GM21390 (cell line): Measurements from ENCODE around the gene FBLN5.
A peak's percentile ranks its signal among the peaks of the same experiment; 100 is the strongest.
"Not testable (repeated sequence)": the region's sequence is repeated elsewhere in the genome, so short reads cannot be mapped to it uniquely, and the experiment has no call there.

ENCODE experiments used
- ATAC-seq: cut with Tn5 transposase; IDR thresholded peaks from one replicate; pipeline ENCODE4 v1.9.1; 2021; ENCODE audit not compliant: unreplicated experiment

Gene FBLN5

GRCh38 chr14:91886961-91887360 is 60.5 kb downstream of the FBLN5 start:
- ATAC-seq = no peak

DNA sequence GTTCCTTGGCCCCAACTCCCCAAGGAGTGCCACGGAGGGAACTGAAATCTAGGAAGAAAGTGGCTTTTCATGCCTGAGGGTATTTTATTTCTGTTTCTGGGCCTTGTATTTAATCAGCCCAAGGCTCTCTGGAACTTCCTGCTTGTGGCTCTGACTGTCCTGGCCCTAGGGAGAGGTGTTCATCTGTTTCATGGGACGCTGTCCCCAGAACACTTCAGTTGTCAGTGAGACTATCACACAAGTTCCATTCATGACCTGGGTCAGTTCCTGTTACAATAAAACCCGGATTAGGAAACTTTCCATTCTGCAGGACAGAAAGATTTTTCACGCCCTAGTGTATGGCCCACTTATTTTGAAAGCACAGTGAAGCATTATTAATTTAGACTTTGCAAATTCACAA is 61.7 kb downstream of the FBLN5 start:
- no peak for ATAC-seq

- ATAC-seq = no peak
These were observed 62.3 kb downstream of the FBLN5 start for GRCh38 chr14:91885113-91885712.

DNA sequence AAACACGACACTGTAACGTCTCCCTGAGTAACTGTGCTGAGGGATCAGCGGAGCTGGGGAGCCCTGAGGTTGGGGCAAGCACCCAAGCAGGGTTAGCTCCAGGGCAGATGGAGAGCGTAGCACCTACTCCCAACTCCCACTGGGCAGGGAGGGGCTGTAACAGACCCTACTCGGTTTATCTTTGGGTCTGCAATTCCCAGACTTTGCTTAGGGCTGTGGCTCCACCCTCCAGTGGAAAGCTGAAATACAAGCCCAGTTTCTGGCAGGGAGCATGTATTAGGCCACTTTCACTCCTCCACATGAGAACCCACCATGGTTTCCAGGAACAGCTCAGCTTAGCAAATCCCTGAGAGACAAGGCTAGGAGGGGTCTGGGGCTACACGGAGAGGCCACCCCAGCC is 62.8 kb downstream of the FBLN5 start:
- no peak for ATAC-seq

DNA sequence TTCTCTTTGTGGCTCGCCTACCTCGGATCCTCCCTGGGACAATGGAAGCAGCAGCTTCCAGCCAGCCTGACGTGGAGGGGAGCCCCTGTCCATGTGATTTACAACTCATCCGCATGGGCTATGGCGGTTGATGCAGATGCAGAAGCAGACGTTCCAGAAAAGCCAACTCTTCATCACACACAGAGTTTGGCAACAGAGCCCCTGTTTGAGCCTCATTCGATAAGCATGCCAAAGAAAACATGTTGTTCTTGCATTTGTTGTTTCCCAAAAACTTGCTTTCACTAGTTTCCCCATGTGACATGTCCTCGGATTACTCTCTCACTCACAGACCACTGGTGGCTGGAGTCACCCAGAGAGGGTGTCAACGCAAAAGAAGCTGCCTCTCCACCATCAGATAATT is 63.7 kb downstream of the FBLN5 start:
- no peak for ATAC-seq

GRCh38 chr14:91882776-91883175 is 64.7 kb downstream of the FBLN5 start:
- no peak for ATAC-seq

DNA sequence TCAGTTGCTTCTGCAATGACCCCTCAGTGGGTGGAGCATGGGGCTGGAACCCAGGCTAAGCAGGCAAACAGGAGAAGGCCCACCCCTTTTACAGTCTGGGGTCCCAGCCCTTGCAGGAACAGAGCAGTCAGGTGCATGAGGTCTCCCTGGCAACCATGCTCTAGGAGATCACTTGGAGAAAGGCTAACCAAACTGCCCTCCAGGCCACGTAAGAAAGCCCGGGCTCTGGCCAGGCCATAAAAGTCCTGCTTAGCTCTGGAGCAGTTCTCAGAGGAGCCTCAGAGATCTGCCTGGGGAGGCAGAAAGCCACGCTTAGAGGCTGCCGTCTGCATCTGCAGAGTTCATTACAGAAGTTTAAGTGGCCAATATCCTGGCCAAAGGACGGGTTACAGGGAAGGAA is 65.1 kb downstream of the FBLN5 start:
- ATAC-seq = no peak

GRCh38 chr14:91879196-91879595 is 68.3 kb downstream of the FBLN5 start:
- ATAC-seq = no peak

- ATAC-seq = no peak
These were observed 69.2 kb downstream of the FBLN5 start for GRCh38 chr14:91878274-91878673.

GRCh38 chr14:91877376-91877915 is 70.0 kb downstream of the FBLN5 start:
- ATAC-seq = no peak

DNA sequence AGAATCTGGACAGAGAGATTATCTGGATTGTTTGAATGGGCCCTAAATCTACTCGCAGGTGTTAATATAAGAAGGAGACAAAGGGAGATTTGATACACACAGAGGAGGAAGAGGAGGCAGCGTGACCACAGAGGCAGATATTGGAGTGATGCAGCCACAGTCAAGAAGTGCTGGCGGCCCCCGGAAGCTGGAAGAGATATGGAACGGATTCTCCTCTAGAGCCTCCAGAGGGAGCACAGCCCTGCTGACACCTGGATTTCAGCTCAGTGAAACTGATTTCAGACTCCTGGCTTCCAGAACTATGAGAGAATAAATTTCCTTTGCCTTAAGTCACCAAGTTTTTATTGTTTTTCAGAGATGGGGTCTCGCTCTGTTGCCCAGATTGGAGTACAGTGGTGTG is 71.0 kb downstream of the FBLN5 start:
- ATAC-seq = no peak

GRCh38 chr14:91875525-91876286 is 71.8 kb downstream of the FBLN5 start:
- no peak for ATAC-seq

- peak; percentile 86 for ATAC-seq
These were observed 73.8 kb downstream of the FBLN5 start for GRCh38 chr14:91873471-91874415.

GRCh38 chr14:91872517-91873470 is 74.7 kb downstream of the FBLN5 start:
- ATAC-seq = peak; percentile 2

- peak; percentile 48 for ATAC-seq
These were observed 75.4 kb downstream of the FBLN5 start for GRCh38 chr14:91872011-91872501.

GRCh38 chr14:91871401-91871800 is 76.1 kb downstream of the FBLN5 start:
- ATAC-seq = not testable (repeated sequence)

DNA sequence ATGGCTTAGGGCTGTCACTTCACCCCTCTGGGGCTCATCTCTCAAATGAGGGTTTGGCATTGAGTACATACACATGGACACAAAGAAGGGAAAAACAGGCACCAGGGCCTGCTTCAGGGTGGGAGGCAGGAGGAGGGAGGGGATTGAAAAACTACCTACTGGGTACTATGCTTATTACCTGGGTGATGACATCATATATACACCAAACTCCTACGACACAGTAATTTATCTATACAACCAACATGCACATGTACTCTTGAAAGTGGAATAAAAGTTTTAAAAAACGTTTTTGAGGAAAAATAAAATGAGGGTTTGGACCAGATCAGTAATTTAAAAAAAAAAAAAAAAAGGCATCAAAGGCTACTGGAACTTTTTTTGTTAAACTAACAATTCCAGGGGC is 76.6 kb downstream of the FBLN5 start:
- ATAC-seq = no peak

DNA sequence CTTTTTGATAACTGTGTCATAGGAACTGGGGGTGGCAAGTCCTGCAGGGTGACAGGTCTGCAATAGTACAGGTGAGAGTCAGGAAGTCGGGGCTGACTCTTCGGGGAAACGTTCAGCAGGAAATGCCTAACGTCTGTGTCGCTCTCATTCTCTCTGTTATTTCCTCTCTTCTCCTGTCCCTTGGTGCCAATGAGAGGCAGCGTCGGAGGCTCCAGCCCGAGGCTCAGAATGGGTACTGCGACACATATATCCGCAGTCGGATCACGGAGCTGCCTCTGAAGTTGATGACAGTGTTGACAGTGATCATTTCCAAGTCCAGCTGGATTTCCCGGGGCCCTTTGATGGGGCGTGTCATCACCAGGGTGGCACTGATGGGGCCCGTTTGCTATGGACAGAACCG is 77.5 kb downstream of the FBLN5 start:
- ATAC-seq = no peak

DNA sequence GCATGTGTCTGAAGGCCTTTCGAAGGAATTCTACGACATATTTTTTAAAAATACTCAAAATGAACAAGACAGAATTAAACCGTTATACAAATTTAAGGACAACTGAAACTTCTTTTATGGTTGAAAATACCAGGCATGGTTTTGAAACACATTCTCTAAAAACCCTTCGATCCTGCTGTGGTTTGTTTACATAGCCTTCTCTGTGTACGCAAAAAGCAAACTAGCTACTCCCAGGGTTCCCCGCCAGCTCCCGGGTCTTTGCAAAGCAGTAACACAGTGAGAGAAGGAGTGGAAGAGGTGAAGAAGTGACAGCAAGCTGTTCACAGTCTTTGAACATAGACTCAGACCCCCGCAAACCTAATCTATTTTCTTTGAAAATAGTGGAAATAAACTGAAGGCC is 77.9 kb downstream of the FBLN5 start:
- no peak for ATAC-seq
